ENCODE data around the gene ARHGDIA.

ARHGDIA gene

DNA sequence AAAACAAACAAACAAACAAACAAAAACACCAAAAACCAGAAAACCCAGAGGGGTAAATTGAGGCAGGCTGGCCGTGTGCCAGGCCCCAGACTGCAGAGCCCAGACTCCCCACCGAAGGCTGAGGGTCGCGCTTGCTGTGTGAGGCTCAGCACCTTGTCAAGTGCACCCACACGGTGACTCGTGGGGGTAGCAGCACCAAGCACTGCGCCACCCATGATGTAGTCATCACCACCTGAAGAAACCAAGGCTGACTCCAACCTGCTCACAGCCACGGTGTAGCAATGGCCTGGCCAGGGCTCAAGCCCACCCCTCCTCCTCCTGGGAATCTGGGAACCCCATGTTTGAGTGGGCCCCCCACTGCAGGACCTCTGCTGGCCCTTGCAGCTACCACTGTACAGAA lies 50.0 kb downstream of the ARHGDIA start:
- DNase-seq = no peak

DNA sequence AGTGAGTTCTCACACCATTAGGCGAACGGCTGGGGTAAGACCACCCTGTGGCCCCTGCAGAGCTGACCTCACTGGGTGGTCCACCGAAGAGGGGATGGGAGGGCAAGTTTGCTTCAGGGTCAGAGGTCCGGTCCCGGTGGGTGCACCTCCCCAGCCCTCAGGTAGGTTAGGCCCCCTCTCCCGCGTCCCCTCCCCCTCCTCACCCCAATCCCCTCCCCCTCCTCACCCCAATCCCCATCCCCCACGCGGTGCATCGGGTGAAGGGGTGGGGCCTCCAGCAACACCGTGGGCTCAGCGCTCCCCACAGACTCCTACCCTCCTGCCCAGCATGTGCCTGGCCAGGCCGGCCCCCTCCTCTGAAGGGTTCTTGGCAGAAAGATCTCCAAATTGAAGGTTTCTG lies 51.4 kb downstream of the ARHGDIA start:
- DNase-seq = no peak

- no peak for DNase-seq
Measured at GRCh38 chr17:81817758-81818147, 53.4 kb downstream of the ARHGDIA start.
